Stimulated activated CD8-positive, alpha-beta memory T cell treated with anti-CD3 and anti-CD28 coated beads, Interleukin-12 subunit alpha, Interleukin-12 subunit beta, amount 100 ng/mL, for 4 hours (primary cell): ENCODE data around the gene PPARA.

Experiments used
- DNase-seq: peaks from one replicate; pipeline ENCODE4 v3.0.0-alpha.2; 2020; ENCODE audit warnings: low read depth

PPARA gene

DNA sequence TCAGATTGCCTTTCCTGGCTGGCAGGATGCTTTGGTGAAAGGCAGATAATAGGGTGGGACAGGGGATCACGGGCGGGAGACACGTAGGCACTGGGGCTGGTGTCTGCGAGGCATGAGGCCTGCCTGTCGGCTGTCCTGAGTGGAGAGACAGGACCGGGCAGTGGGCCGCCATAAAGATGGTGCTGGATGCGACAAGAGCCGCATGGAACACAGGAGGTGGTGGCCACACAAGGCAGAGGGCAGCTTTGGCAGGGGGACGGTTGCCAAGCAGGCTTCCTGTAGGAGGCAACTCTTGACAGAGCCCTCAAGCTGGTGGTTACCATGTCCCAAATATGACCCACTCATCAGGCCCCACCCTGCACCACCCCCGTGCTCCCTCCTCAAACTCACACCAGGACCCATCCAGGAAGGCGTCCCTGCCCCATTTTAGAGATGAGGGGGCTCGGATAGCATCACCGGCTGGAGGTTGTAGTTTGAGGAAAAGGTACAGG, 4.9 kb upstream of the PPARA start:
- no peak for DNase-seq

DNA sequence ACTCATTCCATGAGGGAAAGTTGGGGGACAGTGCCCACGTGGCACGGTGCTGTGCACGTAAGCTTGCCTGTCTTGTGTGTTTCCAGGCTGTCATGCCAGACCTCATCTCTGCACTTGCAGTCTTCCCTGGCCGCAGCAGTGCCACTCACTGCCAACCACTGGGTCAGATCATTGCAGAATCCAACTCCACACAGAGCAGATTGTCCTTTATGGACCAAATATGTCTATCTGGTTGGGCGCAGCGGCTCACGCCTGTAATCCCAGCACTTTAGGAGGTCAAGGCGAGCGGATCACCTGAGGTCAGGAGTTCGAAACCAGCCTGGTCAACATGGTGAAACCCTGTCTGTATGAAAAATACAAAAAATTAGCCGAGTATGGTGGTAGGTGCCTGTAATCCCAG, 4.4 kb upstream of the PPARA start:
- no peak for DNase-seq

- DNase-seq, result no peak
Measured at GRCh38 chr22:46146329-46146728, 4.0 kb upstream of the PPARA start.

GRCh38 chr22:46147061-46147460, 3.3 kb upstream of the PPARA start:
- no peak for DNase-seq

- no peak for DNase-seq
Measured at GRCh38 chr22:46147471-46148267, 2.7 kb upstream of the PPARA start.

- no peak for DNase-seq
Measured at GRCh38 chr22:46148336-46148735, 2.0 kb upstream of the PPARA start.

- DNase-seq, result no peak
Measured at GRCh38 chr22:46148816-46149511, 1.4 kb upstream of the PPARA start.

DNA sequence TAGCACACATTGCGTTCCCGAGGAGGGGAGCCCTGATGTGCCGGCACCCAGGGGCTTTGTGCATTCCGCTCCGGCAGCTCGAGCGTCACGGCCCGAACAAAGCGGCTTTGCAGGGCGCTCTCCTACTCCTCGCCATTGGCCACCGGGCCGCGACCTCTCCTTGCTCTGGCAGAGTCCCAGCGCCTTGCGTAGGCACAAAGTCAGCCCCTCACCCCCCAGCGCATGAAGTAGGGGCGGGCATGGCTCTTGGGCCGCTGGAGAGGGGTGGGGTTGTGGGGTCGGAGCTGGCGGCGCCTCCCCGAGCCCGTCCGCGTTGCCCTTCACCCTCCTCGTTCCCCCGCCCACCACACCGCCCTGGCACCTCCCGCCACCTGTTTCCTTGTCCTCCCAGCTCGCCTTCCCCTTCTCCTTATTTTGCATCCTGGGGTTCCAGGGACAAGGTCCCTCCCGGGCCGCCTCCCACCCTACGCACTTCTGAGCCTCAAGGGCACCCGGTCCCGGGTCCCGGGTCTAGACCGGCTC, 753 bp upstream of the PPARA start:
- DNase-seq, result peak; percentile 10

DNA sequence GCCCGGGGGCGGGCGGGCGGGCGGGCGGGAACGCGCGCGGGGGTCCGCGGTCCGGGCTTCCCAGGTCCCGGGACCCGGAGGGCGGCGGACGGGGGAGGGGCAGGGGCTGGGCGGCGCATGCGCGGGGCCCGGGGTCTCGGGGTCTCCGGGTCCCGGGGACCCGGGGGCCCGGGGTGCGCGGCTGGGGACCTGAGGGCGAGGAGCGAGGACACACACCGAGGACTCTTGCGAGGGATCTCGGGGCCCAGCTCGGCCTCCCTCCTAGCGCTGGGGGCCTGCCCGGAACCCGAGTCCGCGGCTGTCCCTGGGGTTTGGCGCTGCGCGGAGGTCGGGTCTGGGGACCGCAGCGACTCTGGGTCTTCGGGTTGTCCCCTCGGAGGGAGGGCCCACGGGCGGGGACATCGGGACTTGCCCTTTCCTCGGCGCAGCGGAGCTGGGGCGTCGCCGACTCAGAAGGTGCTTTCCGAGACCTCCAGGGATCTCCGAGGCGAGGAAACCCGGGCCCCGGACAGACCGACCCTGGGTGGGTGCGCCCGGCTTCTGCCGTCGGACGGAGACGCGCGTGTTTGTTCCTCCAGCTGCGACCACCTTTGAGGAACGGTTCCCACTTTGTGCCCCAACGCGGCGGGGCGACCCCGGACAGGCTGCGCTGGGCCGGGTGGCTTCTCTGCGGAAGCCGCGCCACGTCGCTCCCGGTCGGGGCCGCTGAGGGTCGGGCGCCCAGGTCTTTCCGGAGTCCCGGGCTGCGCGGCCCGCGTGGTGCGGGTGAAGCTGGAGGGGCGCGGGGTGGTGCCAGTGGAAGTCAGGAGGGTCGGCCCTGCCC, 540 bp downstream of the PPARA start:
- peak; percentile 42 for DNase-seq

GRCh38 chr22:46153930-46154329, 3.6 kb downstream of the PPARA start:
- no peak for DNase-seq

- DNase-seq, result no peak
Measured at GRCh38 chr22:46156031-46156430, 5.7 kb downstream of the PPARA start.

- DNase-seq, result no peak
Measured at GRCh38 chr22:46158283-46158682, 8.0 kb downstream of the PPARA start.

GRCh38 chr22:46159212-46159611, 8.9 kb downstream of the PPARA start:
- DNase-seq, result no peak

DNA sequence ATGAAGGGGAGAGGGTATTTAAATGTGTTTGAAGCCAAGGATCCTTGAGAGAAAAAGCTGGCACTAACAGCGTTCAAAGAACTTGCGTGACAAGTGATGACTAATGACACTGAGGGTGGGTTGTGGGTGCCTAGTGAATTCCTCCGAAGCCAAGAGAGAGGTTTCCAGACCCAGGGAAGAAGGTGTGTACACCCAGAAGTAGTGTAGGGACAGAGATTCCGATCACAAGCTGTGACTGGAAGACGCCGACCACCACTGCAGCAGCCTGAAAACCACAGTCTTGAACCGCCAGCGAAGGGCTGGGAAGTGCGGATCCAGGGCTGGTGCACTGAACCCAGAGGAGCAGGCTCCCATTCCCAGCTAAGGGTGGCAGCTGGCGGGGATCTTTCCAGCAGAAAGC, 9.5 kb downstream of the PPARA start:
- no peak for DNase-seq

DNA sequence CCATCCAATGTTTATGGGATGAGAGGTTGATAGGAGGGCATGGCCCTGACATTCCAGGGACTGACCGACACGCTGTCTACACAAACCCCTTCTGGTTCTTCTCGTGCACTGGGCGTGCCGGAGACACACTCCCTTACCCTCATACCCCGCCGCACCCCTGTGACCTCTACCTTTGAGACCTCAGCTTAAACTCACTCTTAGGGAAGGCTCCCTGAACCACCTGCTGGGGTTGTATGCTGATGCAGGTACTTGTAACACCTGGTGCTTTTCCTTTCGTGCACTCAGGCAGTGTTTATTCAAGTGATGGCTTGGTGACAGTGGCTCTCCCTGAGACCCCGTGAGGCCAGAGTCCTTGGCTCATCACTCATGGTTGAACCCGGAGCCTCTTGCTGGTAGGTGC, 12.0 kb downstream of the PPARA start:
- DNase-seq, result no peak

GRCh38 chr22:46162771-46163556, 12.6 kb downstream of the PPARA start:
- no peak for DNase-seq

DNA sequence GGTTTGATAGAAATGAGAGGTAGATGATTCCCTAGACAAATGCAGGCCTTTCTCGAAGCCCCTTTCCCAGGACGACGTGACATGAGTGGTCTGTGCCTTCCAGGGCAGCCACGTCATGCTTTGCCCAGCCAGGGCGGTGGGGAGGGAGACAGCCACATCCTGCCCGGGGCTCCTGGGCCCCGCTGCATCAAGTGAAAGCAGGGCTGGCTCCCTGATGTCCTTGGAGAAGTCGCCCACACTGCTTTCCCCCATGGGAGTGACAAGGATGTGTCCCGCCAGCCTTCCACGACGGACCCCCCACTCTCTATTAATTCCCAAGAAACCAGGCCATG, 13.2 kb downstream of the PPARA start:
- no peak for DNase-seq

DNA sequence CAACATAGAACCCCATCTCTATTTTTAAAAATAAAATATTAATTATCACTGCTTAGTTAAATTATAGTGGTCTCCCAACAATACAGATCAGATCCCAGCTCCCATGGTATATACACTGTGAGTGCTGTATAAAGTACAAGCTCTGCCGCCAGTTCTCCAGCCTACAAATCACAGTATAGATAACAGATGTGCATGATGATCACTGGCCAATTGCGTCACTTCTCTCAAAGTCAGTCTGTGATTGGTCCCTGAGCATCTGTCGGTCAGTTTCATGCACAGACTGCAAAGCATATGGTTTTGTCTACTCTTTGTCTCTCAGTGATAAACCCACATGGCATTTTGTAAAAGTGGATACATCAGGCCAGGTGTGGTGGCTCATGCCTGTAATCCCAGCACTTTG, 15.7 kb downstream of the PPARA start:
- no peak for DNase-seq

DNA sequence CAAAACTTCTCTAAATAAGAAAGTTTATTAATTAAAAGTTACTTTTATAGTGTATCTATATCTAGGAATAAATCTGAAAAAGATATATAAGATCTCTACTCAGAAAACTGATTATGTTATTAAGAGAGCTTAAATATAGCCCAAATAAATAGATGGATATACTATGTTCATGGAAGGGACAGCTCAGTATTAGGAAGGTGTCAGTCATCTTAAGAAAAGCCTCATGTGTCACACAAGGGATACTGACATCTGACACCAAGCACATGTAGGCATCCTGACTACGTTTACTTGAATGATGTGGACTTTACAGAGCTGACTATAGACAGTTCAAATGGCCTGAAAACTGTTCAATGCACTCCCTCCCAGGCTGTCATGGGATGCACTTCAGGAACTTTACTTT, 19.3 kb downstream of the PPARA start:
- DNase-seq, result no peak

DNA sequence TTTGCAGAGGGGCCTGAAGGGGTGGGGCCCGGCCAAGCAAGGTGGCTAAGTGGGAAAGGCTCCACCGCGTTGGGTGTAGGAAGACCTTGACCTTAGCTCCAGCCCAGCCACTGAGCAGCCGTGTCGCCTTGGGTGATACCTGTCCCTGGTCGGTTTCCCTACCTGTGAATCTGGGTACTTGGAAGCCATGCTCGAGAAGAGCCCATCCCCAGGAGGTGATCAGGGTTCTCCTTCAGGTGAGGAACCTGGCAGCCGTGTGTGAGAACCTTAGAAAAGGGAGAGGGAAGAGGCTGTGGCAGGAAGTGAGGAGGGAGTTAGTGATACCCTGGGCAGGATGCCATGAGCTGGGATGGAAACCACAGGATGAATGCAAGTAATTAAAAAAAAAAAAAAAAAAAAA, 21.6 kb downstream of the PPARA start:
- no peak for DNase-seq

GRCh38 chr22:46172522-46173110, 22.3 kb downstream of the PPARA start:
- DNase-seq, result no peak
